ENCODE measurements around the gene SLC13A4.
A peak's percentile ranks its signal among the peaks of the same experiment; 100 is the strongest.
"Not testable (repeated sequence)": the region's sequence is repeated elsewhere in the genome, so short reads cannot be mapped to it uniquely, and the experiment has no call there.

The SLC13A4 gene

DNA sequence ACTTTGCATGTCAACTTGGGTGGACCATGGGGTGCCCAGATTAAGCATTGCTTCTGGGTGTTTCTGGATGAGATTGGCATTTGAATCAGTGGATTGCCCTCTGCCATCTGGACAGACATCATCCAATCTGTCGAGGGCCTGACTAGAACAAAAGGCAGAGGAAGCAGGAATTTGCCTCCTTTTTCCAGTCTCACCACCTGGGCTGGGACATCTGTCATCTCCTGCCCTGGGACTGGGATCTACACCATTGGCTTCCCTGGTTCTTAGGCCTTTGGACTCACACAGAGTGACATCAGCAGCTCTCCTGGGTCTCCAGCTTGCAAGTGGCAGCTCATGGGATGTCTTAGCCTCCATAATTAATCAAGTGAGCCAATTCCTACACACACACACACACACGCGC is 10.3 kb downstream of the SLC13A4 start:
- DNase-seq = no peak

DNA sequence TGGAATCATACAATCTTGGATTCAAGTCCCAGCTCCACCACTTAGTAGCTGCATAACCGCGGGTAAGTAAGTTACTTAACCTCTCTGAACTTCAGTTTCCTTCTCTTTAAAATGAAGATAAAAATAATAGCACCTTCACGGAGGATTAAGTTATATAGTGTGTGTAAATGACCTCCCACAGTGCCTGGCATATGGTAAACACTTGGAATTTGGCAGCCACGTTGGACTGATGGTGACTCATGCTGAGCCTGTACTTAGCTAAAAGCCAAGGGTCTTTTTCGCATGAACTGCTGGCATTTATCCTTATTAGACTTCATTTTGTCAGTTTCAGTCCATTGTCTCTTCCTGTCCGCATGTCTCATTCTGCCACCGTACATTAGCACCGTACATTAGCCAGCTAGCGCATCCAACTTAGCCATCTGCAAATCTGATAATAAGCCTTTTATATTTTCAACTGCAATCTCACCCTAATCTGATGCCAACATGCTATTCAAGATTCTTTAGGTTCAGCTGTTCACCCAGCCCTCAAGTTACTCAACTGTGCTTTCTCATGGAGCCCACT is 11.2 kb downstream of the SLC13A4 start:
- DNase-seq = no peak

DNA sequence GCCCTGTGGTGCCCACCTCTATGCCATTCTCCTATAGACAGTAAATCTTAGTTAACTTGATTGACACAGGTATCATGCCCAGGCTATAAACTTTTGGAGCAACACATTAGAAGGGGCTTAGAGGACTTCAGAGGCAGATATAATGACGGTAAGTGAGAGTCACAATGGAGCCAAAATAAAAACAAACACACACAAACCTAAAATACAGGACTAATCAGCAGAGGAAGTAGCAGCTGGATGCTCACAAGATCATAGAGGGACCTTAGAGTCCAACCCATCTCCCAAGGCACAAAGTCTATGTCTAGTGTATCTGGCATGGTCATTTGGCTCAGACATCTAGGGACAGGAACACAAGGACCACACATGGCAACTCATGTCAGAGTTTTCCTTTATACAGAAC is 12.3 kb downstream of the SLC13A4 start:
- no peak for DNase-seq

DNA sequence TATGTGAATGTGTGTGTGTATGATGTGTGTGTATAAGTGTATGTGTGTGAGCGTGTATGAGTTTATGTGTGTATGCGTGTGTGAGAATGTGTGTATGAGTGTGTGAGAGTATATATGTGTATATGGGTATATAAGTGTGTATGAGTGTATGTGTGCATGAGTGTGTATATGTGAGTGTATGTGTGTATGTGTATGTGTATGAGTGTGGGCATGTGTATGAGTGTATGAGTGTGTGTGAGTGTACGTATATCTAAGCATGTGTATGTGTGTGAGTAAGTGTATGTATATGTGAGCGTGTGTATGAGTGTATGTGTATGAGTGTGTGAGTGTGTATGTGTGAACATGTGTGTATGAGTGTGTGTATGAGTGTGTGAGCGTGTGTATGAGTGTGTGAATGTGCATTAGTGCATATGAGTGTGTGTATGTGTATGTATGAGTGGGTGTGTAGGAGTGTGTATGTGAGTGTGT is 12.9 kb downstream of the SLC13A4 start:
- no peak for DNase-seq

DNA sequence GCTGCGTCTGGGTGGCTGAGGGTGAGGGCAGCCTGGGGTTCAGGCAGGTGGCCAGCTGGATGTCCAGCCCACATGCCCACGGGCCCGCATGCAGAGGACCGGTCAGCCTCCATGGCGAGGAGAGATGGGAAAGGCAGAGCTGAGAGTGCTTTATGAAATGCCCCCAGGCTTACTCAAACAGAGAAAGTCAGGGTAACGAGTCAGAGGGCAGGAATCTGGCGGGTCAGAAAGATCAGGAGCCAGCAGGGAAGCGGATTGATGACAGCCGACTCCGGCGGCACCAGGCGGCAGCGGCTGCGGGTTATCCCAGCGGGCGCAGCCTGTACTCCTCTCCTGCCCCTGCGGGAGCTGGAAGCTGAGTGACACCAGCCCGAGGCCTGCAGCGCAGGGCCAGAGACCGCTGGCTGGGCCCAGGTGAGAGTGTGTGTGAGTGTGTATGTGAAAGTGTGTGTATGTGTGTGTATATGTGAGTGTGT is 13.4 kb downstream of the SLC13A4 start:
- DNase-seq = no peak

DNA sequence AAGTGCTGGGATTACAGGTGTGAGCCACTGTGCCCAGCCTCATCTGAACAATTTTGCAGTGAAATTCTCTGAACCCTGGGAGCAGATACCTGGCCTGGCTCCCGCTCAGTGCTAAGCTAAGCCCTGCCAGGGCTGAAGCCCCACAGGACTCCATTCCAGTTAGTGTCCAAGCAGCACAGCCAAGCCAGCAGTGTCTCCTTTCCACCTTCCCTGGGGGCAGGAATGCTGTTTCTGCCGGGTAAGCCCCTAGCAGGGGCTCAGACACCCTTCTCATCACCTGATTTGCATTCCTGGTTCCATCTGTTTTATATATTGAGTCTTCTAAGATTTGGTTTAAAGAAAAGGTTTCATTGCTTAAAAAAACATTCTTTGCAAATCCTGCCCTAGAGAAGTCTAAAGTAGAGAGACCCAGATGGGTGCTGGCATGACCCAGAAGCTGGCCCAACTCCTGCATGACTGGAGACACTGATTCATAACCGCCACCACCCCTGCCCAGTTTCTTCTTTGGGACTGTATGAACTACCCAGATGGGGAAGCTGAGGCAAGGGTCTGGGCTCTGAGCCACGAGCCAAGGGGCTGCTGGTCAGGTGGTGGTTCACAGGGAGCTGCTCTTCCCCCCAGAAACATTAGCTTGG is 14.0 kb downstream of the SLC13A4 start:
- no peak for DNase-seq

DNA sequence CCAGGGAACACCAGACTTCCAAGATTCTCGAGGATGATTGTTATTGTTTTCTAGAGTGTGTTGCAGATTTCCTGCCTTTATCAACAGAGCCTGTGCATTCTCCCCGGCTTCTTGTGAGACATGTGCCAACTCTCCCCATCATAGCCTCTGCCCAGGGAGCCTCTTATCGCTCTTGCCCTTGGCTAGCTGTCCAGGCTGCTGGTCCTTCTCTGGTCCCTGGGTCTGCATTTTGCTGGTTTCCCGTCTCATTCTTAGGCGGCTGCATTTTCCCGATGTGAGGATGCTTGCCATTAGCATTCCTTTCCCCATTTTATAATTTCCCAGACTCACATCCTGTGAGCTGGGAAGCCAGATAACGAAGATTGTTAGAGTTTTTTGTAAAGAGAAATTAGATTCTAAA is 15.2 kb downstream of the SLC13A4 start:
- DNase-seq = no peak

- DNase-seq = no peak
These were observed 15.7 kb downstream of the SLC13A4 start for GRCh38 chr7:135712182-135712782.

DNA sequence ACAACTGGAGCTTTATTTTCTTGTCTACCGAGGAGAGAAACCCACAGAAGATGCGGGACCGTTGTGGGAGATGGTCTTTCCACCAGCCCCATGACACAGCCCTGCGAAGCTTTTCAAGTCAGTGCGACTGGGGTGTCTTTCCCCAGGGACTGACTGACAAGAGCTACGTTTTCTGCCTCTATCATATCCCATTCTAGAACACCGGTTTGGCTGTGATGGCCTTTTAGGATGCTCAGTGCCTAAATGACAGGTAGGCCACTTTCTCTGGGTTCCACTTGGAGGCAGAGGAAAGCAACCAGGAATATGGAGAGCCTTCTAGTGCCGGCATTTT is 16.9 kb downstream of the SLC13A4 start:
- DNase-seq = no peak

- peak; percentile 14 for DNase-seq
These were observed 17.4 kb downstream of the SLC13A4 start for GRCh38 chr7:135710417-135711138.

GRCh38 chr7:135709508-135709907 is 18.5 kb downstream of the SLC13A4 start:
- DNase-seq = no peak

DNA sequence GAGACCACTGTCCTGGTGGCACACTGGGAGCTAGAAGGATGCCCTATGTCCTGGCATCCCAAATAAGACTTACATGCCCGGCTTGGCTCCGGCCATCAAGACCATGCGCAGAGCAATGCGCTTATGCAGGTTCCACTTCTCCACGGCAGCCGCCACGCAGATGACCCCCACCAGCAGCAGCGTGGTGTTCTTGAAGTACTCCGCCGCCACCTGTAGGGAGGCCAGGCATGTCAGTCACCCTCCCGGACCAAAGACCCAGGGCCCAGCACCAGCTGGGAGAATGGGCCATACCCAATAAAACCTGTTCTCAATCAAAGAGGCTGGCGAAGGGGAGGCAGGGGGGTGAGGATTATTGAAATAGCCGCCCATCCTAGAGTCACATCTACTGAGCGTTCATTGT is 19.9 kb downstream of the SLC13A4 start:
- DNase-seq = no peak

DNA sequence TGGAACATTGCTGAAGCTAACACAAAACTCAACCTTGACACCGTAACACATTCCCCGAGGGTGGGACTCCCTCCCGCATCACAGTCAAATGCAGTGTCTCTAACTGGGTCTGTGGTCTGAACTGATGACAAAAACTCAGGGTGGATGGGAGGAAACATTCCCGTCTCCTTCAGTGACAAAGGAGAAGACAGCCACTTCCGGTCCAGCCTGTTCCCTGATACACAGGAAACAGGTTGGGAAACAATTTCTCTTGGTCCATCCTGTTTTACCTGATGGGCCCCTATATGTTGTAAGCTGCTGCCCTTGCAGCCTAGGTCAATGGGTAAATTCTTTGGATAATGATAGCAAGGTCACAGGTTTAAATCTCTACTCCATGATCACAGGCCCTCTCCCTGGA is 20.4 kb downstream of the SLC13A4 start:
- no peak for DNase-seq

DNA sequence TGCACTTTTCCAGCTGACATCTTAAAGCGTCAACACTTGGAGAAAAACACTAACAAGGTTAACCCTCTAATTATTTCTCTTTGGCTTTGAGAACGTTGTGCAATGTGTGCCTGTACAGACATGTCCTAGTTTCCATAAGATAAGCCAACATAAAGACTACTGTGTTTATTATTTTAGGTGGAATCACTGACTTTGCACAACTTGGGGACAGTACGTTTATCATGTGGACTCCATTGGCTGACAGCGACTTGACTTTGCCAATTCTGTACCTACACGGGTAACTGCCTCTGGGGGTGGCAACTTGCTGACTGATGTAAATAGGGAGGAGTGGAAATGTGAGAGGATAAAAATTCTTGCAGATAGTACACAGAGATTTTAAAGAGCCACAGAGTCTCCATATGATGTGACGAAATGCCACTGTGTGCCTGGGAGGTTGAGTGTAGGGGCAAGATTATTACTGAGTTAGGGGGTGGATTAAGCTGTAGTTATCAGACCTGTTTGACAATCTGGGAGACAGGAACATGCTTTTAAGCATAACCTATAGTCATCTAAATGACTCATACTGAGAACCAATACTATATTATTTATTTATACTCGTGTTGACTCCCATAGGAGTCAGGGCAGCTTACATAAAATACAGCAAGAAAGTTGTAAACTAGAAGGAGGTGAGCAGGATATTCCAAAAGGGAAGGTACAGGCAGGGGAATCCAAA is 21.0 kb downstream of the SLC13A4 start:
- no peak for DNase-seq

GRCh38 chr7:135706038-135706742 is 21.8 kb downstream of the SLC13A4 start:
- DNase-seq = no peak

GRCh38 chr7:135704698-135705097 is 23.3 kb downstream of the SLC13A4 start:
- DNase-seq = no peak

DNA sequence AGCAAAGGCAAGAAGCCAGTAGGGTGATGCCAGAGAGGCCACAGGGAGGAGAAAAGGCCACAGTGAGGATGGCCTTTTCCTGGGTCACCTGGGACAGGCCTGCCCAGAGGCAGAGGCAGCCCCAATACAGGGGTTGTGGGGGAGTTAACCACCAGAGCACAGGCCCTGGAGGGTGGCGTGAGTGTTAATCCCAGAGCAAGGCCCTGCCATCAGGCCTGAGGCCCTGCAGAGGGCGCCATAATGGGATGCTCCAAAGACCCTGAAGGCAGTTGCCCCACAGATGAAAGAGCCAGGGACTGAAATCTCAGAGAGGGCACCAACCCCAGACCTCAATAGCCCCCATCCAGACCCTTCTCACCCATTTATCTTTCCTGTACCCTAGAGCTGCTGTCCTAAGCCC is 23.9 kb downstream of the SLC13A4 start:
- peak; percentile 12 for DNase-seq

DNA sequence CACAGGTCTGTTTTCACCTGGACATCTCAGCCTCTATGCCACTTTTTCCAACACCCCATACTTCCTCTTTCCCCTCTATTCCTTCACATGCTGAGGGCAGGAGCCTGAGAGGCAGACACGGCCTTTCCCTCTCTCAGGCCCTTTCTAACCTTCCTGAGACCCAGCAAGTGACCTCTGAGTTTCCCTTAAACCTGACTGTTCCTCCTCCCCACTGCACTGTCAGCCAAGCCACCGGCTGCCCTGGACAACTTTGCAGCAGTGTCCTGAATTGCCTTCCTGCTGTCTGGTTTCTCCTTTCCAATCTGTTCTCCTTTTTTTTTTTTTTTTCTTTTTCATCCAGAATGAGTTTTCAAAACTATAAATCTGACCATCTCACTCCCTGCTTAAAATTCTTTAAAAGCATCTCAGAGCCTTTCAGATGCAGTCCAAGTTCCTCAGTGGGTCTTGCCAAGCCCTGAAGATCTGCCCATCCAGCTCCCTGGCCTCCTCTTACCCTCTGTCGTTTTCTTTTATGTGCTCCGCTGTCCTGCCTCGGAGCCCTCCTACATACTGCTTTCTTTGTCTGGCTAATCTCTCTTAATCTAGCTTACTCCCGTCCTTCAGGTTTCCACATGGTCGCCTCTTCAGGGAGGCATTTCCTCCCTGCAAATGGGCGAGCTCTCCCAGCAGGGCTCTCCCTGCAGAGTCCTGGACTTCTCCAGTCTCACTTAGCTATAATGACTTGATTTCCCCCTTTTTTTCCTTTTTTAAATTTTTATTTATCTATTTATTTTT is 30.5 kb downstream of the SLC13A4 start:
- DNase-seq = no peak

GRCh38 chr7:135693558-135693957 is 34.4 kb downstream of the SLC13A4 start:
- no peak for DNase-seq

DNA sequence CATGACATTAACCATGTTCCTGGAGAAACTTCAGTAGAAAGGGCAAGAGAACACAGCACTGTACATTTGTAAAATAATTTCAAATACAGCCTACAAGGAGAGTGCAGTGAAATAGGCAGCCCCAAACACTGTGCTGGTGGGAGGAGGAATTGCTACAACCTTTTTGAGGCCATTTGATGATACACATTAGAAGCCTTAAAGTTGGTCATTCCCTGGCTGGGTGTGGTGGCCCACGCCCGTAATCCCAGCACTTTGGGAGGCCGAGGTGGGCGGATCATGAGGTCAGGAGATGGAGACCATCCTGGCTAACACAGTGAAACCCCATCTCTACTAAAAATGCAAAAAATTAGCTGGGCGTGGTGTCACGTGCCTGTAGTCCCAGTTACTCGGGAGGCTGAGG is 35.4 kb downstream of the SLC13A4 start:
- DNase-seq = not testable (repeated sequence)

- no peak for DNase-seq
These were observed 35.9 kb downstream of the SLC13A4 start for GRCh38 chr7:135692055-135692454.

- DNase-seq = no peak
These were observed 37.4 kb downstream of the SLC13A4 start for GRCh38 chr7:135690566-135690965.
